ENCODE data around the gene COL4A5.

DNA sequence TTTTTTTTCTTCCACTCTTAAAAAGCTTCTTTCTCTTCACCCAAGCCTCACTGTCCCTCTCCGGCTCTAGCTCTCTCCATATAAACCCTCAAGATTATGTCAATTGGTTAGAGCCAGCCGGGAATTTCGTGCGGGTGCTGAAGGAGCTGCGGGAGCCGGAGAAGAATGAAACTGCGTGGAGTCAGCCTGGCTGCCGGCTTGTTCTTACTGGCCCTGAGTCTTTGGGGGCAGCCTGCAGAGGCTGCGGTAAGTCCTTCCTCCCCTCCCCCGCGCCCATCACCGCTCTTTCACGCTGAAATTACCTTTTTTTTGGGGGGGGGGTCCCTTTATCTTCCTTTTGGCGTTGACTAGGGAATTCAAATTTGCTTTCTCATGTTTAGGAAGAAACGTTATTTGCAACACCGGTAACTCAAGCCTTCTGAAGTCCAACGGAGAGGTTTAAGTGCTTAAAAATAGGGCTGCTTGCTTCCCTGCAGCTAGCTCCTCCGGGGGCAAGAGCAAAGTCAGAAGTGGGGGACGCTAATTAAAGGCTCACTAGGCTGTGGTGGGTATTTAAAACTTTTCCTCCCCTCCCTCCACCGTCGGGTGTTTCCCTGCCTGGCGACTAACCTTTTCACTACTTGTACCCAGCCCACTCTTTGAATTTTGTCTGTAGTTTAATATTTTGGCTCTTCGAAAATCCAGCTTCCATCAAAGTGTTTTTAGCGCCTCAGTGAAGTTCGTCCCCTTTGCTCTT, 491 bp downstream of the COL4A5 start:
- TF ChIP-seq, protein P1, sequence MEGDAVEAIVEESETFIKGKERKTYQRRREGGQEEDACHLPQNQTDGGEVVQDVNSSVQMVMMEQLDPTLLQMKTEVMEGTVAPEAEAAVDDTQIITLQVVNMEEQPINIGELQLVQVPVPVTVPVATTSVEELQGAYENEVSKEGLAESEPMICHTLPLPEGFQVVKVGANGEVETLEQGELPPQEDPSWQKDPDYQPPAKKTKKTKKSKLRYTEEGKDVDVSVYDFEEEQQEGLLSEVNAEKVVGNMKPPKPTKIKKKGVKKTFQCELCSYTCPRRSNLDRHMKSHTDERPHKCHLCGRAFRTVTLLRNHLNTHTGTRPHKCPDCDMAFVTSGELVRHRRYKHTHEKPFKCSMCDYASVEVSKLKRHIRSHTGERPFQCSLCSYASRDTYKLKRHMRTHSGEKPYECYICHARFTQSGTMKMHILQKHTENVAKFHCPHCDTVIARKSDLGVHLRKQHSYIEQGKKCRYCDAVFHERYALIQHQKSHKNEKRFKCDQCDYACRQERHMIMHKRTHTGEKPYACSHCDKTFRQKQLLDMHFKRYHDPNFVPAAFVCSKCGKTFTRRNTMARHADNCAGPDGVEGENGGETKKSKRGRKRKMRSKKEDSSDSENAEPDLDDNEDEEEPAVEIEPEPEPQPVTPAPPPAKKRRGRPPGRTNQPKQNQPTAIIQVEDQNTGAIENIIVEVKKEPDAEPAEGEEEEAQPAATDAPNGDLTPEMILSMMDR (IDR thresholded peaks at IDR 0.05), result no peak
- no peak for TF ChIP-seq POLR2A (IDR thresholded peaks at IDR 0.05)
